NCI-H748 (cell line): ENCODE measurements around the gene SYT8.

Source experiments
- DNase-seq: peaks from one replicate; lab custom pipeline; 2025; ENCODE audit not compliant: unreplicated experiment; lab: John Stamatoyannopoulos, UW

The SYT8 gene

GRCh38 chr11:1844221-1845094 is 9.7 kb downstream of the SYT8 start:
- no peak for DNase-seq

GRCh38 chr11:1845095-1845429 is 10.3 kb downstream of the SYT8 start:
- DNase-seq: no peak

- no peak for DNase-seq
Observed at GRCh38 chr11:1845561-1846452, 11.0 kb downstream of the SYT8 start.

GRCh38 chr11:1846453-1846932 is 11.7 kb downstream of the SYT8 start:
- DNase-seq: no peak

GRCh38 chr11:1847006-1847735 is 12.4 kb downstream of the SYT8 start:
- no peak for DNase-seq

- no peak for DNase-seq
Observed at GRCh38 chr11:1847926-1848639, 13.3 kb downstream of the SYT8 start.

GRCh38 chr11:1848640-1849430 is 14.0 kb downstream of the SYT8 start:
- no peak for DNase-seq

GRCh38 chr11:1851468-1852180 is 16.8 kb downstream of the SYT8 start:
- DNase-seq: no peak

GRCh38 chr11:1852271-1852876 is 17.6 kb downstream of the SYT8 start:
- no peak for DNase-seq

GRCh38 chr11:1852877-1853276 is 18.1 kb downstream of the SYT8 start, which contains the start of gene LSP1:
TSS of gene LSP1 (plus strand) at chr11:1853084. CDS start at chr11:1853145, 61 bp downstream.
- no peak for DNase-seq

GRCh38 chr11:1853376-1854131 is 18.8 kb downstream of the SYT8 start:
- no peak for DNase-seq

- DNase-seq: no peak
Observed at GRCh38 chr11:1854132-1854948, 19.6 kb downstream of the SYT8 start.

- DNase-seq: no peak
Observed at GRCh38 chr11:1854949-1855885, 20.4 kb downstream of the SYT8 start.

GRCh38 chr11:1855886-1856265 is 21.1 kb downstream of the SYT8 start:
- DNase-seq: no peak

GRCh38 chr11:1856306-1857005 is 21.7 kb downstream of the SYT8 start:
- DNase-seq: no peak
